Neural cell (in vitro differentiated cells): ENCODE data around the gene CEP57.

Source experiments
- EP300 ChIP-seq: fragments of 450-650 bp; conservative IDR thresholded peaks from 2 replicates; pipeline ENCODE4 v1.6.1; 2014; ENCODE audit warnings: antibody characterized with exemption, mild to moderate bottlenecking, moderate library complexity; ENCODE audit not compliant: poor library complexity, severe bottlenecking
- EZH2 ChIP-seq: fragments of 200-600, 300-800 bp; shearing (Covaris generic), sonication (generic); IDR thresholded peaks from 2 replicates; pipeline ENCODE4 v1.6.1; 2014; ENCODE audit warnings: antibody characterized with exemption, low read length, borderline replicate concordance, mild to moderate bottlenecking; ENCODE audit not compliant: insufficient read depth, poor library complexity, severe bottlenecking
- MXI1 ChIP-seq: fragments of 450-650 bp; conservative IDR thresholded peaks from 2 replicates; pipeline ENCODE4 v1.6.1; 2014; ENCODE audit warnings: antibody characterized with exemption, mild to moderate bottlenecking; ENCODE audit not compliant: poor library complexity, severe bottlenecking
- POLR2AphosphoS5 ChIP-seq: IDR thresholded peaks from 2 replicates; pipeline ENCODE4 v1.6.1; 2012
- RAD21 ChIP-seq: fragments of 450-650 bp; conservative IDR thresholded peaks from 2 replicates; pipeline ENCODE4 v1.6.1; 2014; ENCODE audit warnings: antibody characterized with exemption, mild to moderate bottlenecking, moderate library complexity
- SMC3 ChIP-seq: fragments of 450-650 bp; conservative IDR thresholded peaks from 2 replicates; pipeline ENCODE4 v1.6.1; 2014; ENCODE audit warnings: antibody characterized with exemption, mild to moderate bottlenecking, moderate library complexity; ENCODE audit not compliant: poor library complexity
- TAF1 ChIP-seq: IDR thresholded peaks from 2 replicates; pipeline ENCODE4 v1.6.1; 2012; ENCODE audit warnings: low read depth
- TF ChIP-seq, protein P1 (sequence below): fragments of 450-650 bp; IDR thresholded peaks from 2 replicates; pipeline ENCODE4 v1.5.1; 2014; ENCODE audit warnings: antibody characterized with exemption, mild to moderate bottlenecking, moderate library complexity; ENCODE audit not compliant: poor library complexity, severe bottlenecking
- TF ChIP-seq, protein P2 (sequence below): IDR thresholded peaks from 2 replicates; pipeline ENCODE4 v1.6.1; 2012; ENCODE audit warnings: borderline replicate concordance

DNA sequence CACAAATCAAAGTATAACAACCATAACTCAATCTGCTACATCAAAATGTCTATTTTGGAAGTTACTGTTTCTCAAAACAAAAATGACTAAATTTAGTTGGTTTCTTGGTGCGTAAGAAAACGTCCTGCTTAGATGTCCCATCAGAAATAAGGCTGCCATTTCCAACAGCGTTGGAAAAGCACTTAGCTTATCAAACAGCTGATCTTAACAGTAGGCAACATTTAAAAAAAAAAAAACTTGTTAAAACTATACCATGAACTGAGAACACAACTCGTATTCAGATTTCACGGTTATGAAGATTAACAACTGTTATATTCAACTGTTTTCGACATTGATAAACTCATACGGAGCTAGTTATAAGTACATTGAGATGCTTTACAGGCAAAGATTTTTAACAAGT is 2.4 kb downstream of the CEP57 start:
- TF ChIP-seq, protein P1, sequence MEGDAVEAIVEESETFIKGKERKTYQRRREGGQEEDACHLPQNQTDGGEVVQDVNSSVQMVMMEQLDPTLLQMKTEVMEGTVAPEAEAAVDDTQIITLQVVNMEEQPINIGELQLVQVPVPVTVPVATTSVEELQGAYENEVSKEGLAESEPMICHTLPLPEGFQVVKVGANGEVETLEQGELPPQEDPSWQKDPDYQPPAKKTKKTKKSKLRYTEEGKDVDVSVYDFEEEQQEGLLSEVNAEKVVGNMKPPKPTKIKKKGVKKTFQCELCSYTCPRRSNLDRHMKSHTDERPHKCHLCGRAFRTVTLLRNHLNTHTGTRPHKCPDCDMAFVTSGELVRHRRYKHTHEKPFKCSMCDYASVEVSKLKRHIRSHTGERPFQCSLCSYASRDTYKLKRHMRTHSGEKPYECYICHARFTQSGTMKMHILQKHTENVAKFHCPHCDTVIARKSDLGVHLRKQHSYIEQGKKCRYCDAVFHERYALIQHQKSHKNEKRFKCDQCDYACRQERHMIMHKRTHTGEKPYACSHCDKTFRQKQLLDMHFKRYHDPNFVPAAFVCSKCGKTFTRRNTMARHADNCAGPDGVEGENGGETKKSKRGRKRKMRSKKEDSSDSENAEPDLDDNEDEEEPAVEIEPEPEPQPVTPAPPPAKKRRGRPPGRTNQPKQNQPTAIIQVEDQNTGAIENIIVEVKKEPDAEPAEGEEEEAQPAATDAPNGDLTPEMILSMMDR = no peak
- no peak for TF ChIP-seq SMC3
- TF ChIP-seq, protein P2, sequence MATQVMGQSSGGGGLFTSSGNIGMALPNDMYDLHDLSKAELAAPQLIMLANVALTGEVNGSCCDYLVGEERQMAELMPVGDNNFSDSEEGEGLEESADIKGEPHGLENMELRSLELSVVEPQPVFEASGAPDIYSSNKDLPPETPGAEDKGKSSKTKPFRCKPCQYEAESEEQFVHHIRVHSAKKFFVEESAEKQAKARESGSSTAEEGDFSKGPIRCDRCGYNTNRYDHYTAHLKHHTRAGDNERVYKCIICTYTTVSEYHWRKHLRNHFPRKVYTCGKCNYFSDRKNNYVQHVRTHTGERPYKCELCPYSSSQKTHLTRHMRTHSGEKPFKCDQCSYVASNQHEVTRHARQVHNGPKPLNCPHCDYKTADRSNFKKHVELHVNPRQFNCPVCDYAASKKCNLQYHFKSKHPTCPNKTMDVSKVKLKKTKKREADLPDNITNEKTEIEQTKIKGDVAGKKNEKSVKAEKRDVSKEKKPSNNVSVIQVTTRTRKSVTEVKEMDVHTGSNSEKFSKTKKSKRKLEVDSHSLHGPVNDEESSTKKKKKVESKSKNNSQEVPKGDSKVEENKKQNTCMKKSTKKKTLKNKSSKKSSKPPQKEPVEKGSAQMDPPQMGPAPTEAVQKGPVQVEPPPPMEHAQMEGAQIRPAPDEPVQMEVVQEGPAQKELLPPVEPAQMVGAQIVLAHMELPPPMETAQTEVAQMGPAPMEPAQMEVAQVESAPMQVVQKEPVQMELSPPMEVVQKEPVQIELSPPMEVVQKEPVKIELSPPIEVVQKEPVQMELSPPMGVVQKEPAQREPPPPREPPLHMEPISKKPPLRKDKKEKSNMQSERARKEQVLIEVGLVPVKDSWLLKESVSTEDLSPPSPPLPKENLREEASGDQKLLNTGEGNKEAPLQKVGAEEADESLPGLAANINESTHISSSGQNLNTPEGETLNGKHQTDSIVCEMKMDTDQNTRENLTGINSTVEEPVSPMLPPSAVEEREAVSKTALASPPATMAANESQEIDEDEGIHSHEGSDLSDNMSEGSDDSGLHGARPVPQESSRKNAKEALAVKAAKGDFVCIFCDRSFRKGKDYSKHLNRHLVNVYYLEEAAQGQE = no peak
- TF ChIP-seq EZH2 = no peak
- no peak for TF ChIP-seq EP300
- TF ChIP-seq RAD21 = no peak
- no peak for TF ChIP-seq MXI1
- no peak for TF ChIP-seq POLR2AphosphoS5
- no peak for TF ChIP-seq TAF1
